Measurements from ENCODE around the gene CFAP69.

Gene CFAP69

GRCh38 chr7:90244909-90245851 lies at the start of gene CFAP69:
Gene CFAP69 (plus strand): TSS chr7:90245174. CDS start chr7:90245425, 251 bp downstream.
- DNase-seq: peak; percentile 67

GRCh38 chr7:90201500-90202195 lies 43.3 kb upstream of the CFAP69 start:
- DNase-seq: no peak

- DNase-seq: no peak
Observed at GRCh38 chr7:90207956-90208355, 37.0 kb upstream of the CFAP69 start.

GRCh38 chr7:90209776-90210175 lies 35.2 kb upstream of the CFAP69 start:
- no peak for DNase-seq

- peak; percentile 2 for DNase-seq
Observed at GRCh38 chr7:90210475-90210874, 34.5 kb upstream of the CFAP69 start.

GRCh38 chr7:90210981-90211380 lies 34.0 kb upstream of the CFAP69 start:
- no peak for DNase-seq

GRCh38 chr7:90211391-90212148 lies 33.4 kb upstream of the CFAP69 start, which contains the start of gene STEAP2:
Gene STEAP2 (plus strand): TSS chr7:90211740. CDS start chr7:90225083, 13,343 bp downstream.
- peak; percentile 52 for DNase-seq

GRCh38 chr7:90212149-90212495 lies 32.9 kb upstream of the CFAP69 start:
- no peak for DNase-seq

- DNase-seq: no peak
Observed at GRCh38 chr7:90213521-90213920, 31.5 kb upstream of the CFAP69 start.

GRCh38 chr7:90216080-90216674 lies 28.8 kb upstream of the CFAP69 start:
- no peak for DNase-seq

- no peak for DNase-seq
Observed at GRCh38 chr7:90216771-90217170, 28.2 kb upstream of the CFAP69 start.

GRCh38 chr7:90222390-90222789 lies 22.6 kb upstream of the CFAP69 start:
- DNase-seq: no peak

GRCh38 chr7:90222811-90223725 lies 21.9 kb upstream of the CFAP69 start:
- DNase-seq: peak; percentile 70

GRCh38 chr7:90224195-90224594 lies 20.8 kb upstream of the CFAP69 start:
- DNase-seq: no peak

GRCh38 chr7:90225181-90225580 lies 19.8 kb upstream of the CFAP69 start:
- no peak for DNase-seq

- no peak for DNase-seq
Observed at GRCh38 chr7:90225601-90226000, 19.4 kb upstream of the CFAP69 start.

- DNase-seq: no peak
Observed at GRCh38 chr7:90227259-90227658, 17.7 kb upstream of the CFAP69 start.

GRCh38 chr7:90229682-90230081 lies 15.3 kb upstream of the CFAP69 start:
- no peak for DNase-seq

GRCh38 chr7:90230834-90231233 lies 14.1 kb upstream of the CFAP69 start:
- no peak for DNase-seq

GRCh38 chr7:90231304-90231703 lies 13.7 kb upstream of the CFAP69 start:
- no peak for DNase-seq

- DNase-seq: no peak
Observed at GRCh38 chr7:90232430-90232829, 12.5 kb upstream of the CFAP69 start.

- DNase-seq: no peak
Observed at GRCh38 chr7:90233569-90233968, 11.4 kb upstream of the CFAP69 start.
